Measurements from ENCODE around the gene TLR5. TPM values are rescaled to one million over a fixed set of nuclear protein-coding genes. Genes with fewer than 3 reads are reported as not detected.

Gene TLR5
- total and polyA plus RNA-seq, 3 donors from 2014 or later = 4.2 to 13.8 (median 5.4) TPM

- Histone ChIP-seq H3K27me3 (no peaks in the 10 kb centered on the region), H3K36me3 (ENCODE audit: low read depth, missing control alignments) (no peaks in the 10 kb centered on the region), H3K27ac (no peak overlapping the region), H3K9me3 (no peaks in the 10 kb centered on the region), H3K4me3 (no peak overlapping the region), H3K4me1 (peaks cover 20% of the 10 kb centered on the region)
- 91% methylated on average over 2 of the region's 2 CpGs for WGBS, 2 donors
- no peak for TF ChIP-seq POLR2A (IDR thresholded peaks at IDR 0.05)
- TF ChIP-seq CTCF (IDR thresholded peaks at IDR 0.05) = no peak
- intact Hi-C loops (cut with DNase I; ENCODE audit: low total_unique reads) = no loop called here
- no peak for DNase-seq
Measured at GRCh38 chr1:223146745-223147144, 3.7 kb upstream of the TLR5 start.

- H3K36me3 ChIP-seq (ENCODE audit: low read depth, missing control alignments) = no peaks in the 10 kb centered on the region
- H3K9me3 ChIP-seq = no peaks in the 10 kb centered on the region
- H3K4me1 ChIP-seq = peaks cover 20% of the 10 kb centered on the region
- no peak for DNase-seq
- intact Hi-C loops (cut with DNase I; ENCODE audit: low total_unique reads) = no loop called here
- no peaks in the 10 kb centered on the region for H3K27me3 ChIP-seq
- no peak overlapping the region for H3K4me3 ChIP-seq
- TF ChIP-seq POLR2A (IDR thresholded peaks at IDR 0.05) = no peak
- TF ChIP-seq CTCF (IDR thresholded peaks at IDR 0.05) = no peak
- H3K27ac ChIP-seq = no peak overlapping the region
- 78 to 83% methylated on average over 5 of the region's 5 CpGs for WGBS, 2 donors
Measured at GRCh38 chr1:223144914-223145313, 1.9 kb upstream of the TLR5 start.

DNA sequence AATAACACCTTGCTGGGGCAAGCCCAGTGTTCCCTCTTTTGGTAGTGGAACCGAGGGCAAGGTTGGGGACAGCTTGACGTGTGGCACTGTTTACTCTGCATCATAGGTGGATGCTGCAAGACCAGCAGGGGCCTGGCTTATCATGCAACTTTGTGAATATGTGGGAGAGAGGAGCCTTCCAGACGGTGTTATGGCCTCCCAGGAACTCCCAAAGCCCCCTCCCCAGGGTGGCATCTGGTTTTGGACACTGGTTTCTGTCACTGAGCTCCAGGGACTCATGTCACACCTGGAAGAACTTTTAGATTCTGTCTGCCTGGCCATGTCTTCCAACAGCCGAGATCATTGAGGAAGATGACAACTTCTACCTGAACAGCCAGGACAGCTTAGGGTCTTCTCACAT is 1.4 kb upstream of the TLR5 start:
- no peak overlapping the region for H3K27ac ChIP-seq
- no peak for TF ChIP-seq POLR2A (IDR thresholded peaks at IDR 0.05)
- no peak for TF ChIP-seq CTCF (IDR thresholded peaks at IDR 0.05)

GRCh38 chr1:223143537-223144248 is 645 bp upstream of the TLR5 start:
- H3K27ac ChIP-seq = peak overlapping the region; percentile 16 to 64
- WGBS, 2 donors = 13 to 17% methylated on average over 11 of the region's 11 CpGs
- no peaks in the 10 kb centered on the region for H3K27me3 ChIP-seq
- intact Hi-C loops (cut with DNase I; ENCODE audit: low total_unique reads) = no loop called here
- no peaks in the 10 kb centered on the region for H3K36me3 ChIP-seq (ENCODE audit: low read depth, missing control alignments)
- H3K4me3 ChIP-seq = peak overlapping the region; percentile 65 to 66
- no peaks in the 10 kb centered on the region for H3K9me3 ChIP-seq
- no peak for TF ChIP-seq POLR2A (IDR thresholded peaks at IDR 0.05)
- TF ChIP-seq CTCF (IDR thresholded peaks at IDR 0.05) = no peak
- peak; percentile 32 for DNase-seq
- H3K4me1 ChIP-seq = peaks cover 20% of the 10 kb centered on the region

More for the DNA sequence above, 1.4 kb upstream of the TLR5 start:
- no peaks in the 10 kb centered on the region for H3K36me3 ChIP-seq (ENCODE audit: low read depth, missing control alignments)
- no peaks in the 10 kb centered on the region for H3K27me3 ChIP-seq
- no peak overlapping the region for H3K4me3 ChIP-seq
- 68 to 71% methylated on average over 1 to 4 of the region's 4 CpGs for whole genome bisulfite sequencing, 2 donors
- DNase-seq = no peak
- intact Hi-C loops (cut with DNase I; ENCODE audit: low total_unique reads) = no loop called here
- H3K9me3 ChIP-seq = no peaks in the 10 kb centered on the region
- peaks cover 20% of the 10 kb centered on the region for H3K4me1 ChIP-seq

GRCh38 chr1:223142269-223142668 is 779 bp downstream of the TLR5 start:
- no peak for TF ChIP-seq POLR2A (IDR thresholded peaks at IDR 0.05)
- DNase-seq = no peak
- peak overlapping the region in 1 of 2 donors; percentile 64 for H3K27ac ChIP-seq
- H3K4me1 ChIP-seq = peaks cover 20% of the 10 kb centered on the region
- no peaks in the 10 kb centered on the region for H3K9me3 ChIP-seq
- H3K4me3 ChIP-seq = peak overlapping the region; percentile 65 to 66
- 55 to 74% methylated on average over 10 to 11 of the region's 11 CpGs for WGBS, 2 donors
- intact Hi-C loops (cut with DNase I; ENCODE audit: low total_unique reads) = no loop called here
- H3K36me3 ChIP-seq (ENCODE audit: low read depth, missing control alignments) = no peaks in the 10 kb centered on the region
- no peaks in the 10 kb centered on the region for H3K27me3 ChIP-seq

All from testis (tissue), 3 donors.